CD4-positive, alpha-beta T cell treated with Interleukin-21 for 1 hour (primary cell): ENCODE results near the gene AUH.

Experiments
- DNase-seq: peaks from one replicate; pipeline ENCODE4 v3.0.0-alpha.2; 2020

Gene AUH

DNA sequence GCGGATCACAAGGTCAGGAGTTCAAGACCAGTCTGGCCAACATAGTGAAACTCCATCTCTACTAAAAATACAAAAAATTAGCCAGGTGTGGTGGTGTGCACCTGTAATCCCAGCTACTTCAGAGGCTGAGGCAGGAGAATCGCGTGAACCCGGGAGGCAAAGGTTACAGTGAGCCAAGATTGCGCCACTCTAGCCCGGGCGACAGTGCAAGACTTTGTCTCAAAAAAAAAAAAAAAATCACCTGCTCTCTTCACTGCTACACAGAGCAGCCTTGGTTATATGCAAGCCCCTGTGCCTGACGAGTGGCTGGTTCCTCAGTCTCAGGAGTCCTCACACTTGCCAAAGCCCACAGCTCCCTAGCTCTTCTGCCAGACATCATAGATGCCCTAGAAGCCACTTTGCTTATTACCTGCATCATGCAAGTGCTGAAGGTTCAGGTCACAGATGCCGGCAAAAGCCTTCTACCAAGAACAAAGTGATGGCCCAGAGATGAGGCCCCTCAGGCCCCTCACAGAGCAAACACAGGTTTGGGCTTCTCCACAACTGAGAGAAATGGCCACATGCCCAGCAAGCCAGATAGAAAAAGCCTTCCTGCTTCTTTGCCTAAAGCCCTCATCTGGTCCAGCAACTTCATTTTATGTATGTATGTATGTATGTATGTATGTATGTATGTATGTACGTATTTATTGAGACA is 176.4 kb downstream of the AUH start:
- no peak for DNase-seq

DNA sequence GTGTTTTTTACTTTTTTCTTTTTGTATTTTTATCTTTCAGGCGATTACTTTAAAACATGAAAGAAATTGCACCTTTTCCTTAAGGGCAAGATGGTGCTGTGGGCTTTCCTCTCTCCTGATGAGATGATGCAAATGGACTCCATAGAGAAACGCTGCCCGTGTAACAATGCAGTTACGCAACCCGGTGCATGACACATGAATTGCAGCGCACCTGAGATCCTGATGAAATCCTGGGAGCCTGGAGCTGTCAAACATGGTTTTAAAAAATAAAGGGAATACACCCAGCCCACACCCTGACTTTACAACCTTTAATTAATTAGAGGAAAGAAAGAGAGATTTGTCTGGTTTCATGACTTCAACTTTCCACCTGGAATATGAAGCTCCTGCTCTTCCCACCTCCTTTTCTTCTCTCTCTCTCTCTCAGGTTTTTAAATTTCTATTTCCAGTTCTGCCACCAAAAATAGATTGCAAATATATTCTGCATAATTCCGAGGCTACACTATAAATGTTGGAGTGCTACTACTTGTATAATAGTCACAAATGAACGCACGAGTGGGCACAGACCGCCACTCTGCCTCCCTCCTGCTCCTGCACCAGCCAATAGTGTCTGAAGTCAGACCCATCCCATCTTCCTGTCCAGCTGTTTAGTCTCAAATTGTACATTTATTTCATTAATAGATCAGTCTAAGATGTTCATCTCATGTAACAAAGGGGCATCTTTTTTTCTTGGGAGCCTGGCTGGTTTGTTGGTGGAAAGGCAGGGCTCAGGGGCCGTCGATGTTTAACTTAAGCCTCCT is 179.1 kb downstream of the AUH start:
- DNase-seq = no peak

- DNase-seq = no peak
Measured at GRCh38 chr9:91181541-91181940, 180.2 kb downstream of the AUH start.

- no peak for DNase-seq
Measured at GRCh38 chr9:91180930-91181268, 180.8 kb downstream of the AUH start.

GRCh38 chr9:91180240-91180929 is 181.3 kb downstream of the AUH start:
- DNase-seq = no peak

- DNase-seq = no peak
Measured at GRCh38 chr9:91179237-91180138, 182.2 kb downstream of the AUH start.

DNA sequence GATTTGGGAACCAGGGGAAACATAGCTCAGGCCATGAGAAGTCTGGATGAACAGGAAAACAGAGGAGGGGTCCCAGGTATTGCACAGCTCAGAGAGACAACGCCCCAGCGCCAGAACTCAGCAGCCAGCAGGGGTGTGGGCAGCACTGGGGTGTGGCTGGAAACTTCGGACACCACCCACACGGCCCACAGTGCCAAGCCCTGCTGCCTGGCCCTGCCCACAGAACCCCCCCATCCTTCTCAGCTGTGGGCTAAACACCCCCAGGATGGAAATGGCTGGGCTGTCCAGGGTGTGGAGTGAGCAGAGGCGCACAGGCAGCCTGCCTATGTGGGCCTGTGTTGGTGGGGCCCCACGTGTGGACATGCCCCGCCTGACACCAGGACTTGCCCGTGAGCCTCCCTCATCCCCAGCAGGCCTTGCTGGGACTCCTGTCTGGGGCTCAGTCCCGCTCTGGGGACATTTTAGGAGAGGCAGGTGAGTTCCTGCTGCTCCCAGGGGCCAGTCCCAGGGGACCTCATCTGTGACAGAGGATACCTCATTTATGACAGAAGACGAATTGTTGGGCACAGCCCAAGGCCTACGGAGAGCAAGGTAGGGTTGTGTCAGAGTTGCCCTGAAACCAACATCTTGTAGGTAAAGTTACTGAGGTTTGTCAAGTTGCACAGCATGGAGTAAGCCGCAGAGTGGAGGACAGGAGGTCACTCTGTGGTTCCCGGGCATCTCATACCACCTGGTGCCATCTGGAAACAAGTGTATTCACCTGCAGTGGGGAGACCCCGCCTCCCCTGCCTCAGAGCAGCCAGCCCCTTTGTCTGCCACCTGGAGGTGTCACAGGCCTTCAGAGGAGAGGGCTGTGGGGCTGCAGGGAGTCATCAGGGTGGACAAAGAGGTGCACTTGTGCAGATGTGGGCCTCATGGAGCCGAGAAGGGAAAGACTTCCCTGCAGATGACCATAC is 183.2 kb downstream of the AUH start:
- no peak for DNase-seq

DNA sequence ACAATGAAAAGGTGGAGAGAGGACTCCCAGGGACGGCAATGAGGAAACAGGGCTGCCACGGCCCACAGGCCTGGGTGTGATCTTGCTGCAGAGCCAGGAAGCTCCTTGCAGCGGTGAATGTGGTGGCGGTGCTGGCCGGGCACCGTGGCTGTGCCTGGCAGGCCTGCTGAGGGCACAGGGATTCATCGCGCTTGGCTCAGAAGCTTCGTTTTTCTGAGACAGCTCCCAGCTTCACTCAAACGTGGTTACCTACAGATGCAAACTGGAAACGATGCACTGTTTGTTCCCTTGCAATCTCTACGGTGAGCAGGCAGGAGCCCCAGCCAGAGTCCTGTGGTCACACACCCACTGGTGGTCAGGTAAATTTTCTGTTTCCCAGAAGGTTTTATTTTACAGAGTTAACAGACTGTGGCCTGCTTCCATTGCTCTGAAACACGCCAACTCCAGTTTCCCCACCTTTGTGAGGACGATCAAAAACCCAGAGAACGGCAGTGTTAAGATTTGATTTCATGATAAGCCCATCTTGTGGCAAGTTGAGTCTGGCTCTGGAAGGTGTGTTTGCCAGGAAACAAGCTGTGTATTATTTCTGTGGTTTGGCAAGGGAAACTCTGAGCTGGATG is 183.9 kb downstream of the AUH start:
- peak; percentile 20 for DNase-seq

- no peak for DNase-seq
Measured at GRCh38 chr9:91177081-91177480, 184.6 kb downstream of the AUH start.

GRCh38 chr9:91176426-91176825 is 185.3 kb downstream of the AUH start:
- no peak for DNase-seq

DNA sequence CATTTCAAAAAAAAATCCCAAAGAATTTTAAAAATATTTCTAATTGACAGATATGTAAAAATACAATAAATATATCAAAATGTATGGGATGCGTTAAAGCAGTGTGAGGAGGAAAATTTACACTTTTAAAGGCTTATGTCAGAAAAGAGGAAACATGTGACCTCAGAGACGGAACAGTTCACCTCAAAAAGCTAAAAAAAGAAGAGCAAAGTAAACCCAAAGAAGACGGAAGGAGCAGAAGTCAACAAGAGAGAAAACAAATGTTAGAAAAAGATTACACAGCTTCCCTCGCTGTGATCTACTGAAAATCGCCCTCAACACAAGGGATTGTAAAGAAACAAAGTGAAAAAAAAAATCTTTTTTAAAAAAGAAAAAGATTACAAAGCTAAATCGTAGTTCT is 186.9 kb downstream of the AUH start:
- DNase-seq = peak; percentile 35

DNA sequence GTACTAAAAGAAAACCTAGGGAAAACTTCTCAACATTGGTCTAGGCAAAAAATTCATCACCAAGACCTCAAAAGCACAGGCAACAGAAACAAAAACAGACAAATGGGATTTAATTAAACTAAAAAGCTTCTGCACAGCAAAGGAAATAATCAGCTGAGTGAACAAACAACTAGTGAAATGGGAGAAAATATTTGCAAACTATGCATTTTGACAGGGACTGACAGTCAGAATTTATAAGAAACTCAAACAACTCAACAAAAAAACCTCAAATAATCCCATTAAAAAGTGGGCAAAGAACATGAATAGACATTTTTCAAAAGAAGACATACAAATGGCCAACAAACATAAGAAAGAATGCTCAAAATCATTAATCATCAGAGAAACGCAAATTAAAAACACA is 189.4 kb downstream of the AUH start:
- no peak for DNase-seq

- no peak for DNase-seq
Measured at GRCh38 chr9:91170951-91171350, 190.8 kb downstream of the AUH start.

- DNase-seq = no peak
Measured at GRCh38 chr9:91166796-91167366, 194.8 kb downstream of the AUH start.

DNA sequence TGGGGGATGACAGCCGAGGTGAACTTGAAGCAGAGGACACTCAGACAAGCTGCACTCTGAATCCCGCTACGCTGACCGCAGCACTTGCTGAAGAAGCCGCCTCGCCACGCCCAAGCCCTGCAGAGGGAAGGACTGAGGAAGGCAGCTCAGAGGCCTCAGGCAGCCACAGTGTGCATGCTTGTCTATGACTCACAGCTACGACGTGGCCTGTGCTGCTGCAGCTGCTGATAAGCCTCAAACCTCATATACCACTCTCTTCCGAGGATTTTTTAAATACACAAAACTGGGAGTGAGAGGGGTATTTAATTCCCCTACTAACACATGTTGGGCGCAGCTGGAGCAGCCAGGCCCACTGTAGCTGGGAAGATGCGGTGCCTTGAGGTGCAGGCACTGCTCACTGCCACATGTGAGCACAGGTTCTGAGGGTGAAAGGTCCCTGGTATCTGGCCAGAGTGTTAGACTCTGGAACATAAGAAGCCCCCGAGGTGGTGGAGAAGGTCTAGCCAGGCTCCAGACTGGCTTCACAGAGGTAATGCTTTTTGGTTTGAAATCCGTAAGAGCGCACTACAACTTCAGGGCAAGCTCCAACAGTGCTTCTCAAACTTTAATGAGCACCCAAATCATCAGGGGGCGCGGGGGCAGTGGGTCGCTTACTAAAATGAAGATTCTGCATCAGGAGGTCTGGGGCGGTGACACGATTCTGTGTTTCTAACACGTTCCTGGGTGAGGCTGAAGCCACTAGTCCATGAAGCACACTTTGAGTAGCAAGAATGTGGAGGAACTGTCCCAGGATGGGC is 196.8 kb downstream of the AUH start:
- peak; percentile 60 for DNase-seq
